Measurements from ENCODE around the gene WDR70. TPM values are rescaled to one million over a fixed set of nuclear protein-coding genes. Genes with fewer than 3 reads are reported as not detected.

Gene WDR70
- total RNA-seq, 2 donors from 2014 or later = 34.2 to 36.1 TPM

DNA sequence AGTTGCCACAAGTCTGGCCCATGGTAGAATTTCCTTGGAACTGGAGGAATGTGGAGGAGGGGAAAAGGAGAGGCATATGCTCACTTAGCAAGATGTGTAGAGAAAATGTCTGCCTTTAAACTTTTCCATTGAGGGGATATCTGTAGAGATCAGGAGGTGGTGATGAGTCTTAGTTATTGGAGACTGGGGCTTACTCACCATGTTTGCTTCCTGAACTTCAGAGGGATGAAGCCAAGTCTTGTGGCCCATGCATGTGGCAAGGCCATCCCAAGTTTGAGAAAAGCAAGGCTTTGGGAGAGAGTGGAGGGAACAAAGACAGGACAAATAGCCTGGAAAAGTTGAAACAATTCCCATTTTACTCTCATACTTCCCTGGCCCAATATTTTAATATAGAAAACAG is 336.2 kb downstream of the WDR70 start:
- H3K27me3 ChIP-seq (ENCODE audit: control insufficient read depth, insufficient read depth, low read length, poor library complexity, severe bottlenecking) = no peaks in the 10 kb centered on the region
- Mint-ChIP-seq H3K36me3 (ENCODE audit: low read depth) (no peaks in the 10 kb centered on the region), H3K27ac (no peak overlapping the region), H3K27me3 (ENCODE audit: insufficient read depth) (no peaks in the 10 kb centered on the region), H3K9me3 (no peaks in the 10 kb centered on the region), H3K4me3 (no peak overlapping the region), H3K4me1 (peaks cover 11% of the 10 kb centered on the region)
- DNase-seq = no peak
- no peak overlapping the region for H3K9ac ChIP-seq (ENCODE audit: extremely low read depth, low read length, poor library complexity, severe bottlenecking)
- H3K4me1 ChIP-seq (ENCODE audit: control insufficient read depth, insufficient read depth, low read length) = peaks cover 2% of the 10 kb centered on the region
- H3K4me3 ChIP-seq (ENCODE audit: low read length) = no peak overlapping the region
- no peak overlapping the region for H3K27ac ChIP-seq (ENCODE audit: low read depth, low read length)
- no peaks in the 10 kb centered on the region for H3K9me3 ChIP-seq (ENCODE audit: control insufficient read depth, low read length)
- TF ChIP-seq, protein P1, sequence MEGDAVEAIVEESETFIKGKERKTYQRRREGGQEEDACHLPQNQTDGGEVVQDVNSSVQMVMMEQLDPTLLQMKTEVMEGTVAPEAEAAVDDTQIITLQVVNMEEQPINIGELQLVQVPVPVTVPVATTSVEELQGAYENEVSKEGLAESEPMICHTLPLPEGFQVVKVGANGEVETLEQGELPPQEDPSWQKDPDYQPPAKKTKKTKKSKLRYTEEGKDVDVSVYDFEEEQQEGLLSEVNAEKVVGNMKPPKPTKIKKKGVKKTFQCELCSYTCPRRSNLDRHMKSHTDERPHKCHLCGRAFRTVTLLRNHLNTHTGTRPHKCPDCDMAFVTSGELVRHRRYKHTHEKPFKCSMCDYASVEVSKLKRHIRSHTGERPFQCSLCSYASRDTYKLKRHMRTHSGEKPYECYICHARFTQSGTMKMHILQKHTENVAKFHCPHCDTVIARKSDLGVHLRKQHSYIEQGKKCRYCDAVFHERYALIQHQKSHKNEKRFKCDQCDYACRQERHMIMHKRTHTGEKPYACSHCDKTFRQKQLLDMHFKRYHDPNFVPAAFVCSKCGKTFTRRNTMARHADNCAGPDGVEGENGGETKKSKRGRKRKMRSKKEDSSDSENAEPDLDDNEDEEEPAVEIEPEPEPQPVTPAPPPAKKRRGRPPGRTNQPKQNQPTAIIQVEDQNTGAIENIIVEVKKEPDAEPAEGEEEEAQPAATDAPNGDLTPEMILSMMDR (conservative IDR thresholded peaks at IDR 0.05) = no peak
- H3K36me3 ChIP-seq (ENCODE audit: control insufficient read depth, insufficient read depth, low read length) = no peaks in the 10 kb centered on the region

DNA sequence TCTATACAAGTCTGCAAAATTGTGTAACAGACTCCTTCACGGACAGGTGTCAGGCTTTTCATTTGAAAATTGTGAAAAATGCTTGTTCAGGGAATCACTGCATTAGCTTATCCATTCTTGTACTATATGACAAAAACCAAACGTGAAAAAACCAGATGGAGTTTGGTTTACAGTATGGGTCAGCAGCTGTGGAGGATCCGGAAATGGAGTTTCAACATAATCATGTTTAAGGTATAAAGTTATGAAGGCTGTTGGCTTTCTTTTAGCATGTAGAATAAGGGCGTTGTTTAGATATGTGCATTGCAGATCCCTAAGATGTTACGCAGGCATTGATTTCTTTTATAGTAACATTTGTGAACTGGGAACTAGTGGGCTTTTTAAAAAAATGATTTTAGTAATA is 336.9 kb downstream of the WDR70 start:
- Mint-ChIP-seq H3K36me3 (ENCODE audit: low read depth) (no peaks in the 10 kb centered on the region), H3K4me1 (peaks cover 13% of the 10 kb centered on the region), H3K27me3 (ENCODE audit: insufficient read depth) (no peaks in the 10 kb centered on the region), H3K27ac (no peak overlapping the region), H3K9me3 (no peaks in the 10 kb centered on the region), H3K4me3 (no peak overlapping the region)
- no peaks in the 10 kb centered on the region for H3K27me3 ChIP-seq (ENCODE audit: control insufficient read depth, insufficient read depth, low read length, poor library complexity, severe bottlenecking)
- 95 to 100% methylated on average over 3 to 5 of the region's 5 CpGs for WGBS, 2 experiments (ENCODE audit: insufficient coverage in 1 of 2, insufficient read length in 1 of 2)
- no peak overlapping the region for H3K9ac ChIP-seq (ENCODE audit: extremely low read depth, low read length, poor library complexity, severe bottlenecking)
- no peak overlapping the region for H3K4me3 ChIP-seq (ENCODE audit: low read length)
- H3K9me3 ChIP-seq (ENCODE audit: control insufficient read depth, low read length) = no peaks in the 10 kb centered on the region
- no peak for DNase-seq
- H3K36me3 ChIP-seq (ENCODE audit: control insufficient read depth, insufficient read depth, low read length) = no peaks in the 10 kb centered on the region
- TF ChIP-seq, protein P1 (conservative IDR thresholded peaks at IDR 0.05) = no peak
- peaks cover 2% of the 10 kb centered on the region for H3K4me1 ChIP-seq (ENCODE audit: control insufficient read depth, insufficient read depth, low read length)
- no peak overlapping the region for H3K27ac ChIP-seq (ENCODE audit: low read depth, low read length)

DNA sequence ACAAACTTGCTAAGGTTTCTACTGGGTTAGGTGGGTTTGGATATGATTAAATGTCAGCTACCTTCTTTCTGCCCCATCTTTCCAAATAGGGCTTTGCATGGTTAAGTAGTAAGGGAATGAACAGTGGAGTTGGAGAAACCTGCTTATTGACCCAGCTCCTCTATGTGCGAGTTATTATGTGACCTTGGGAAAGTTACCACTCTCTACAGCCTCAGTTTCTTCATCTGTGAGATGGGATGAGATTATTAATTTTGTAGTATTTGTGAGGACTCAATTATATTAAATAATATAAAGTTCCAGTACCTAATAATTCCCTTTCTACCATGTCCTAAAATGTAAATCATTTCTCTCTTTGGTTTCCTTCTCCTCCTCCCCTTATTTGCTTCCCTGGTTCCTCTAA is 337.3 kb downstream of the WDR70 start:
- Histone ChIP-seq H3K4me1 (ENCODE audit: control insufficient read depth, insufficient read depth, low read length) (peaks cover 2% of the 10 kb centered on the region), H3K4me3 (ENCODE audit: low read length) (no peak overlapping the region), H3K9ac (ENCODE audit: extremely low read depth, low read length, poor library complexity, severe bottlenecking) (no peak overlapping the region), H3K36me3 (ENCODE audit: control insufficient read depth, insufficient read depth, low read length) (no peaks in the 10 kb centered on the region), H3K27me3 (ENCODE audit: control insufficient read depth, insufficient read depth, low read length, poor library complexity, severe bottlenecking) (no peaks in the 10 kb centered on the region), H3K9me3 (ENCODE audit: control insufficient read depth, low read length) (no peaks in the 10 kb centered on the region), H3K27ac (ENCODE audit: low read depth, low read length) (no peak overlapping the region)
- H3K4me3 Mint-ChIP-seq = no peak overlapping the region
- no peaks in the 10 kb centered on the region for H3K27me3 Mint-ChIP-seq (ENCODE audit: insufficient read depth)
- peaks cover 15% of the 10 kb centered on the region for H3K4me1 Mint-ChIP-seq
- H3K9me3 Mint-ChIP-seq = no peaks in the 10 kb centered on the region
- DNase-seq = no peak
- H3K36me3 Mint-ChIP-seq (ENCODE audit: low read depth) = no peaks in the 10 kb centered on the region
- no peak overlapping the region for H3K27ac Mint-ChIP-seq
- TF ChIP-seq, protein P1 (conservative IDR thresholded peaks at IDR 0.05) = no peak
- 85% methylated on average over 1 of the region's 1 CpG; no CpG with 5 or more reads in 1 of the 2 experiments for WGBS, 2 experiments (ENCODE audit: insufficient coverage in 1 of 2, insufficient read length in 1 of 2)
